HG03469 (cell line): ENCODE data around the gene ITIH1.
A peak's percentile ranks its signal among the peaks of the same experiment; 100 is the strongest.
"Not testable (repeated sequence)": the region's sequence is repeated elsewhere in the genome, so short reads cannot be mapped to it uniquely, and the experiment has no call there.

Source experiments
- ATAC-seq: cut with Tn5 transposase; IDR thresholded peaks from one replicate; pipeline ENCODE4 v1.9.1; 2021; ENCODE audit warnings: mild to moderate bottlenecking, moderate library complexity, moderate number of reproducible peaks; ENCODE audit not compliant: unreplicated experiment

The ITIH1 gene

GRCh38 chr3:52777127-52777958, at the start of gene ITIH1:
Gene ITIH1, plus strand, starts transcription at chr3:52777599. Its CDS starts 17 bp downstream, at chr3:52777616.
- no peak for ATAC-seq

- ATAC-seq = not testable (repeated sequence)
Measured at GRCh38 chr3:52728753-52729152, 48.6 kb upstream of the ITIH1 start.

GRCh38 chr3:52730681-52731080, 46.7 kb upstream of the ITIH1 start:
- no peak for ATAC-seq

GRCh38 chr3:52731590-52731989, 45.8 kb upstream of the ITIH1 start:
- ATAC-seq = no peak

GRCh38 chr3:52733256-52733891, 44.0 kb upstream of the ITIH1 start:
- no peak for ATAC-seq

- no peak for ATAC-seq
Measured at GRCh38 chr3:52739730-52740129, 37.7 kb upstream of the ITIH1 start.

GRCh38 chr3:52742418-52743041, 34.9 kb upstream of the ITIH1 start:
- no peak for ATAC-seq

- ATAC-seq = no peak
Measured at GRCh38 chr3:52743152-52743551, 34.2 kb upstream of the ITIH1 start.

GRCh38 chr3:52743721-52744120, 33.7 kb upstream of the ITIH1 start:
- no peak for ATAC-seq

GRCh38 chr3:52752045-52752660, 25.2 kb upstream of the ITIH1 start:
- no peak for ATAC-seq

- no peak for ATAC-seq
Measured at GRCh38 chr3:52754373-52754772, 23.0 kb upstream of the ITIH1 start.

GRCh38 chr3:52756141-52756540, 21.3 kb upstream of the ITIH1 start:
- ATAC-seq = no peak

GRCh38 chr3:52763466-52763865, 13.9 kb upstream of the ITIH1 start:
- no peak for ATAC-seq

- no peak for ATAC-seq
Measured at GRCh38 chr3:52769786-52770455, 7.5 kb upstream of the ITIH1 start.

- peak; percentile 59 for ATAC-seq
Measured at GRCh38 chr3:52770496-52771333, 6.7 kb upstream of the ITIH1 start, which contains the start of gene NEK4. Gene NEK4, minus strand, starts transcription at chr3:52770940. Its CDS starts 194 bp downstream, at chr3:52770746.

- no peak for ATAC-seq
Measured at GRCh38 chr3:52771334-52771681, 6.1 kb upstream of the ITIH1 start.

GRCh38 chr3:52771702-52772101, 5.7 kb upstream of the ITIH1 start:
- no peak for ATAC-seq

- ATAC-seq = no peak
Measured at GRCh38 chr3:52773361-52774065, 3.9 kb upstream of the ITIH1 start.

- no peak for ATAC-seq
Measured at GRCh38 chr3:52774066-52774713, 3.2 kb upstream of the ITIH1 start.
